Measurements from ENCODE around the gene PDXK. TPM values are rescaled to one million over a fixed set of nuclear protein-coding genes. Genes with fewer than 3 reads are reported as not detected.
A peak's percentile ranks its signal among the peaks of the same experiment; 100 is the strongest.

Gene PDXK
- total and polyA plus RNA-seq, 10 of the 15 experiments (the other 5 are each of a cell fraction or from before 2014, with no cell fraction given), result 3.7 to 141 (median 60.0) TPM

DNA sequence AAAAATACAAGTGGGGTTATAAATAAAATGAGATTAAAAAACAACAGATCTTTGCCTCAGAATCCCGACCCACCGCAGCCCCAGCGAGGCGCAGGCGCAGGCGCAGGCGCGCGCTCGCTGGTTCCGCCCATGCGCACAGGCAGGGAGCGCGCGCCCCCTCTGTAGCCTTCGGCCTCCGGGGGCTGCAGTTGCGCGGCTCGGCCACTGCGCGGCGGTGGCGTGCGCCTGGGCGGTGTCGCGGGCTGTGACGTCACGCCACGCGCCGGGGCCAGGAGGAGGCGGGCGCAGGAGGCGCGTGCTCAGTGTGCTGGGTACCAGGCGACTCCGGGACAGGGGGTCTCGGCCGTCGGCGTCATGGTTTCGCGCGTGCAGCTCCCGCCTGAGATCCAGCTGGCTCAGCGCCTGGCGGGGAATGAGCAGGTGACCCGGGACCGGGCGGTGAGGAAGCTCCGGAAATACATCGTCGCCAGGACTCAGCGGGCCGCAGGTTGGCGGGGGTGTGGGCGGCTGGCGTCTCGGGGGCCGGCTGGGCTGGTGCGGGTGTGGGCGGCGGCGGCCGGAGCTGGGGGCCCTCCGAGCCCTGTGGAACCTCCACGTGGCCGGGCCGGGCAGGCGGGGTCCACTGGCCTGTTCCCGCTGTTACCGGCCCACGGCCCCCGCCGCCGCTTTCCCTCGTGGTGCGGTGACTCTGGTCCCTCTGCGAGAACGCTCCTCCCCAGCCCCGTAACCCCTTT, 70.5 kb downstream of the PDXK start, which contains the start of gene RRP1:
TSS of gene RRP1 (plus strand) at position 302 of the 734 bp plus-strand sequence. CDS start at position 355, 53 bp downstream.
- in situ Hi-C loops (cut with MboI), result no loop called here
- H3K27me3 ChIP-seq (replicated peaks in 1 of 2; ENCODE audit: control insufficient read depth in 2 of 2, insufficient read depth in 2 of 2, low read length in 1 of 2), result no peaks in the 10 kb centered on the region
- ChIA-PET SMC1A (ENCODE audit: uncharacterized antibody, unreplicated experiment) (interaction anchor here (1.4 to 3.0 kb wide), 4 partner anchors 9 to 61 kb away, joined by 4 to 10 read pairs (median 6); no protein-coding TSS in a partner anchor), POLR2A (interaction anchor here (0.6 to 1.5 kb wide), 5 partner anchors 10 to 148 kb away, joined by 3 to 8 read pairs (median 4); no protein-coding TSS in a partner anchor), CTCF (interaction anchor here (0.7 to 1.7 kb wide), 8 partner anchors 9 to 186 kb away, joined by 3 to 8 read pairs (median 4); no protein-coding TSS in a partner anchor), RAD21 (ENCODE audit: unreplicated experiment) (interaction anchor here (1.0 to 2.1 kb wide), 6 partner anchors 9 to 149 kb away, joined by 3 to 8 read pairs (median 4); no protein-coding TSS in a partner anchor)
- H3K79me2 ChIP-seq (ENCODE audit: control insufficient read depth, insufficient read depth, low read length), result peaks cover 43% of the 10 kb centered on the region
- H3K27ac ChIP-seq (ENCODE audit: control insufficient read depth, insufficient read depth), result peak within 1 kb of the TSS; percentile 62
- DNase-seq (ENCODE audit: low read depth, low spot score), result peak; percentile 59
- BruUV-seq (replicated peaks), result TSS peak; percentile 54
- peak within 1 kb of the TSS; percentile 97 for H3K4me3 ChIP-seq
- intact Hi-C loops (cut with micrococcal nuclease; ENCODE audit: unreplicated experiment), result loop anchor here (1.0 kb wide), 1 partner anchor 16 kb away; no protein-coding TSS in a partner anchor
- peaks cover 14 to 20% of the 10 kb centered on the region in 2 experiments; a peak in 3 of 4 replicates for H3K36me3 ChIP-seq (ENCODE audit: control insufficient read depth in 2 of 2, insufficient read depth in 2 of 2, low read length in 1 of 2)
- H3K9me3 ChIP-seq (replicated peaks; ENCODE audit: control insufficient read depth, insufficient read depth, low read length), result no peaks in the 10 kb centered on the region
- H3K9ac ChIP-seq (ENCODE audit: control insufficient read depth, insufficient read depth, low read length), result peak within 1 kb of the TSS; percentile 84
- 1% methylated on average over 62 of the region's 83 CpGs for WGBS (ENCODE audit: insufficient coverage, insufficient replicate concordance, low lambda C conversion rate, missing lambda C conversion rate)
- H3K4me1 ChIP-seq (ENCODE audit: control insufficient read depth, insufficient read depth, low read length), result 0 out of 2 replicates have a peak, but pooled peaks cover 3% of the 10 kb centered on the region
- H2AFZ ChIP-seq (ENCODE audit: control insufficient read depth, low read depth, low read length), result peak within 1 kb of the TSS; percentile 87
- peak; percentile 91 for FAIRE-seq
- H4K20me1 ChIP-seq (ENCODE audit: control insufficient read depth, insufficient read depth), result no peaks in the 10 kb centered on the region
- peak; percentile 94 for ATAC-seq
- peak within 1 kb of the TSS; percentile 82 for H3K4me2 ChIP-seq (ENCODE audit: control insufficient read depth, insufficient read depth)
- peak; percentile 99 for TF ChIP-seq STAT1 (conservative IDR thresholded peaks at IDR 0.05)
- TF ChIP-seq IRF4 (IDR thresholded peaks at IDR 0.05; ENCODE audit: low read depth, low read length), result 0 out of 2 replicates have a peak, but pooled peaks have one; percentile 37
- TF ChIP-seq DPF2 (IDR thresholded peaks at IDR 0.05), result peak; percentile 90
- TF ChIP-seq SMAD5 (IDR thresholded peaks at IDR 0.05; ENCODE audit: low read depth), result peak; percentile 75; the same call in 1 of the 2 replicates
- TF ChIP-seq KAT2A (conservative IDR thresholded peaks at IDR 0.05; ENCODE audit: control insufficient read depth, low read depth, low read length), result no peak
- peak in 1 of 2 experiments; percentile 84; a peak in 2 of 3 replicates for TF ChIP-seq EGR1 (IDR thresholded peaks at IDR 0.05; ENCODE audit: borderline replicate concordance in 1 of 2, low read depth in 2 of 2, low read length in 2 of 2)
- TF ChIP-seq HDAC6 (IDR thresholded peaks at IDR 0.05; ENCODE audit: unreplicated experiment), result no peak
- peak; percentile 79 for TF ChIP-seq HCFC1 (IDR thresholded peaks at IDR 0.05; ENCODE audit: low read length)
- TF ChIP-seq, protein P1, sequence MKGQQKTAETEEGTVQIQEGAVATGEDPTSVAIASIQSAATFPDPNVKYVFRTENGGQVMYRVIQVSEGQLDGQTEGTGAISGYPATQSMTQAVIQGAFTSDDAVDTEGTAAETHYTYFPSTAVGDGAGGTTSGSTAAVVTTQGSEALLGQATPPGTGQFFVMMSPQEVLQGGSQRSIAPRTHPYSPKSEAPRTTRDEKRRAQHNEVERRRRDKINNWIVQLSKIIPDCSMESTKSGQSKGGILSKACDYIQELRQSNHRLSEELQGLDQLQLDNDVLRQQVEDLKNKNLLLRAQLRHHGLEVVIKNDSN (IDR thresholded peaks at IDR 0.05; ENCODE audit: borderline replicate concordance, extremely low read length, insufficient read depth, low read depth, low read length), result peak; percentile 23
- TF ChIP-seq NFXL1 (IDR thresholded peaks at IDR 0.05; ENCODE audit: borderline replicate concordance), result no peak
- TF ChIP-seq, protein P2, sequence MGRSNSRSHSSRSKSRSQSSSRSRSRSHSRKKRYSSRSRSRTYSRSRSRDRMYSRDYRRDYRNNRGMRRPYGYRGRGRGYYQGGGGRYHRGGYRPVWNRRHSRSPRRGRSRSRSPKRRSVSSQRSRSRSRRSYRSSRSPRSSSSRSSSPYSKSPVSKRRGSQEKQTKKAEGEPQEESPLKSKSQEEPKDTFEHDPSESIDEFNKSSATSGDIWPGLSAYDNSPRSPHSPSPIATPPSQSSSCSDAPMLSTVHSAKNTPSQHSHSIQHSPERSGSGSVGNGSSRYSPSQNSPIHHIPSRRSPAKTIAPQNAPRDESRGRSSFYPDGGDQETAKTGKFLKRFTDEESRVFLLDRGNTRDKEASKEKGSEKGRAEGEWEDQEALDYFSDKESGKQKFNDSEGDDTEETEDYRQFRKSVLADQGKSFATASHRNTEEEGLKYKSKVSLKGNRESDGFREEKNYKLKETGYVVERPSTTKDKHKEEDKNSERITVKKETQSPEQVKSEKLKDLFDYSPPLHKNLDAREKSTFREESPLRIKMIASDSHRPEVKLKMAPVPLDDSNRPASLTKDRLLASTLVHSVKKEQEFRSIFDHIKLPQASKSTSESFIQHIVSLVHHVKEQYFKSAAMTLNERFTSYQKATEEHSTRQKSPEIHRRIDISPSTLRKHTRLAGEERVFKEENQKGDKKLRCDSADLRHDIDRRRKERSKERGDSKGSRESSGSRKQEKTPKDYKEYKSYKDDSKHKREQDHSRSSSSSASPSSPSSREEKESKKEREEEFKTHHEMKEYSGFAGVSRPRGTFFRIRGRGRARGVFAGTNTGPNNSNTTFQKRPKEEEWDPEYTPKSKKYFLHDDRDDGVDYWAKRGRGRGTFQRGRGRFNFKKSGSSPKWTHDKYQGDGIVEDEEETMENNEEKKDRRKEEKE (IDR thresholded peaks at IDR 0.05), result peak; percentile 38; the same call in 1 of the 2 replicates
- peak; percentile 98 for TF ChIP-seq MXI1 (IDR thresholded peaks at IDR 0.05; ENCODE audit: low read depth, low read length)
- peak; percentile 95 for TF ChIP-seq SIN3A (IDR thresholded peaks at IDR 0.05; ENCODE audit: low read depth, low read length)
- no peak for TF ChIP-seq BCL11A (IDR thresholded peaks at IDR 0.05; ENCODE audit: low read depth, low read length)
- TF ChIP-seq POLR2A (IDR thresholded peaks at IDR 0.05; ENCODE audit: low read depth, low read length), result peak; percentile 95
- TF ChIP-seq CREB1 (IDR thresholded peaks at IDR 0.05; ENCODE audit: low read depth), result peak; percentile 98
- TF ChIP-seq ZNF207 (IDR thresholded peaks at IDR 0.05; ENCODE audit: borderline replicate concordance), result peak; percentile 97
- peak; percentile 64; the same call in 1 of the 2 replicates for TF ChIP-seq ZNF24 (IDR thresholded peaks at IDR 0.05)
- peak; percentile 6; the same call in 1 of the 2 replicates for TF ChIP-seq TCF12 (IDR thresholded peaks at IDR 0.05; ENCODE audit: low read depth, low read length)
- TF ChIP-seq, protein P3, sequence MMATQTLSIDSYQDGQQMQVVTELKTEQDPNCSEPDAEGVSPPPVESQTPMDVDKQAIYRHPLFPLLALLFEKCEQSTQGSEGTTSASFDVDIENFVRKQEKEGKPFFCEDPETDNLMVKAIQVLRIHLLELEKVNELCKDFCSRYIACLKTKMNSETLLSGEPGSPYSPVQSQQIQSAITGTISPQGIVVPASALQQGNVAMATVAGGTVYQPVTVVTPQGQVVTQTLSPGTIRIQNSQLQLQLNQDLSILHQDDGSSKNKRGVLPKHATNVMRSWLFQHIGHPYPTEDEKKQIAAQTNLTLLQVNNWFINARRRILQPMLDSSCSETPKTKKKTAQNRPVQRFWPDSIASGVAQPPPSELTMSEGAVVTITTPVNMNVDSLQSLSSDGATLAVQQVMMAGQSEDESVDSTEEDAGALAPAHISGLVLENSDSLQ (IDR thresholded peaks at IDR 0.05), result no peak

All from GM12878 (cell line).